Retinal pigment epithelial cell (primary cell): ENCODE data around the gene ADAT2.
A peak's percentile ranks its signal among the peaks of the same experiment; 100 is the strongest.

Source experiments
- DNase-seq: peaks from one replicate; pipeline ENCODE4 v3.0.0-alpha.2; 2010; ENCODE audit warnings: low read depth
- H3K4me3 ChIP-seq: 2 replicates; pipeline ENCODE4 v1.5.1; 2011; ENCODE audit warnings: mild to moderate bottlenecking, low read length, control low read depth, moderate library complexity
- TF ChIP-seq, protein P1 (sequence below): conservative IDR thresholded peaks from 2 replicates; pipeline ENCODE4 v1.5.1; 2011; ENCODE audit warnings: low read depth, low read length, control low read depth, inconsistent platforms

ADAT2 gene

DNA sequence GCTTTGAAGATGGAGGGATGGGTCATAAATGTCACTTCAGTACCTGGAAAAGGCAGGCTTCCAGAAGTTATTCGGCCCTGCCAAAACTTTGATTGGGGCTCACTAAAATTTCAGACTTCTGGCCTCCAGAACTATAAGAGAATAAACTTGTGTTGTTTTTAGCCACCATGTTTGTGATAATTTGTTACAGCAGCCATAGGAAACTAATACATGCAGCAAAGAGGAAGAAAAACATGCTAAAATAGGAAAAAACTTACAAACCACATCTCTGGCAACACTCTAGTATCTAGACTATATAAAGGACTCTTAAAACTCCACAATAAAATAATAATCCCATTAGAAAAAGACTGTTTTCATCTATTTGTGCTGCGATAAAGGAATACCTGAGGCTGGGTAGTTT lies 9.5 kb downstream of the ADAT2 start:
- H3K4me3 ChIP-seq = no peak overlapping the region
- TF ChIP-seq, protein P1, sequence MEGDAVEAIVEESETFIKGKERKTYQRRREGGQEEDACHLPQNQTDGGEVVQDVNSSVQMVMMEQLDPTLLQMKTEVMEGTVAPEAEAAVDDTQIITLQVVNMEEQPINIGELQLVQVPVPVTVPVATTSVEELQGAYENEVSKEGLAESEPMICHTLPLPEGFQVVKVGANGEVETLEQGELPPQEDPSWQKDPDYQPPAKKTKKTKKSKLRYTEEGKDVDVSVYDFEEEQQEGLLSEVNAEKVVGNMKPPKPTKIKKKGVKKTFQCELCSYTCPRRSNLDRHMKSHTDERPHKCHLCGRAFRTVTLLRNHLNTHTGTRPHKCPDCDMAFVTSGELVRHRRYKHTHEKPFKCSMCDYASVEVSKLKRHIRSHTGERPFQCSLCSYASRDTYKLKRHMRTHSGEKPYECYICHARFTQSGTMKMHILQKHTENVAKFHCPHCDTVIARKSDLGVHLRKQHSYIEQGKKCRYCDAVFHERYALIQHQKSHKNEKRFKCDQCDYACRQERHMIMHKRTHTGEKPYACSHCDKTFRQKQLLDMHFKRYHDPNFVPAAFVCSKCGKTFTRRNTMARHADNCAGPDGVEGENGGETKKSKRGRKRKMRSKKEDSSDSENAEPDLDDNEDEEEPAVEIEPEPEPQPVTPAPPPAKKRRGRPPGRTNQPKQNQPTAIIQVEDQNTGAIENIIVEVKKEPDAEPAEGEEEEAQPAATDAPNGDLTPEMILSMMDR = no peak
- no peak for DNase-seq

DNA sequence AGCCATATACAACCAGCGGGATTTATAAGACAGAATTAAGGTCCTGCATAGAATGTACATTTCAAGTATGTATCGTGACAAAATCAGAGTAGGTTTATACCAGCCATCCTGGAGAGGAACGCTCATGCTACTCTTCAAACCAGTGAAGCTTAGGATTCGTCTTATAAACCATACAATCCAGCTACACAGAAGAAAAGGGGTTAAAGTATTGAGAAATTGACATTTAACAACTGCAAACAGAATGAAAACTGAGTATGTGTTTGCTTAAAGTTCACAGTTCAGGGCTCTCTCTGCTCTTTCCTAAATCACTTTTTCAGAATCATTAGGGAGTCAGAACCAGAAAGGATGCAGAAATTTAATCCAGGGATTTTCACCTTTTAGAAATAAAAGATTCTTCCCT lies 17.9 kb downstream of the ADAT2 start:
- H3K4me3 ChIP-seq = no peak overlapping the region
- TF ChIP-seq, protein P1 = no peak
- DNase-seq = no peak

DNA sequence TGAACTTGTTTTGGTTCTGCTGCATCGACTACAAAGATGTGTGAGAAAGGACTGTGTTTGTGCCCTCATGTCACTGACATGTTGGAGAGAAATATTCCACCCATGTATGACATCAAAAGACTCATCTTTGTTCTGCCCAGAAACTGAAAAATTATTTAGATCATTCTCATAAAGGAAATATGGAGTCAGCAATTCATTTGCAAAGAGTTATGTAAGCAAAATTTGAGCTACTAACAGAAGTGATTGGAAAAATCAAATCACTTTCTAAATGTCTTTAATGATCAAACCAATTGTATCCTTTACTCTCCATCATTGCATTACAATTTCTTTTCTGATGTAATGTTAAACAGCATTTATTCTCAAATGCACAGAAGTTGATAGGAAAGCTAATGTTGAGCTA lies 19.3 kb downstream of the ADAT2 start:
- no peak for DNase-seq
- no peak overlapping the region for H3K4me3 ChIP-seq
- TF ChIP-seq, protein P1 = no peak

DNA sequence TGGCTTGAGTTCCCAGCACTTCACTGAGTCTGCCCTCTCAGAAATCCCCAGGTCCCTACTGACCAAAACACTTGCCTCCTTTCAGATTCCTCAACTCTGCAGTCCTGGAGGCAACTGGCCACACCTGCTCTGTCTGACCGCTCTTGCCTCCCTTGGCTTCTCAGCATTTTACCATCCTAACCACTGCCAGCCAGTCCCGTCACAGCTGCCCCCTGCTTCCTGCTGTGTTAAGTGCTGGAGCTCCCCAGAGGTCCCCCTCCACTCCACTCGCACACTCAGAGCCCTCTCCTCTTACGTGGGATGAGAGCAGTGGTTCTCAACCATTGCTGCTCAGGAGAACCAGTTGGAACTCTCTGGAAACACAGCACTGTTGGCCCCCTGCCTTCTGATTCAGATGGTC lies 20.5 kb downstream of the ADAT2 start:
- TF ChIP-seq, protein P1 = no peak
- DNase-seq = no peak
- H3K4me3 ChIP-seq = no peak overlapping the region

DNA sequence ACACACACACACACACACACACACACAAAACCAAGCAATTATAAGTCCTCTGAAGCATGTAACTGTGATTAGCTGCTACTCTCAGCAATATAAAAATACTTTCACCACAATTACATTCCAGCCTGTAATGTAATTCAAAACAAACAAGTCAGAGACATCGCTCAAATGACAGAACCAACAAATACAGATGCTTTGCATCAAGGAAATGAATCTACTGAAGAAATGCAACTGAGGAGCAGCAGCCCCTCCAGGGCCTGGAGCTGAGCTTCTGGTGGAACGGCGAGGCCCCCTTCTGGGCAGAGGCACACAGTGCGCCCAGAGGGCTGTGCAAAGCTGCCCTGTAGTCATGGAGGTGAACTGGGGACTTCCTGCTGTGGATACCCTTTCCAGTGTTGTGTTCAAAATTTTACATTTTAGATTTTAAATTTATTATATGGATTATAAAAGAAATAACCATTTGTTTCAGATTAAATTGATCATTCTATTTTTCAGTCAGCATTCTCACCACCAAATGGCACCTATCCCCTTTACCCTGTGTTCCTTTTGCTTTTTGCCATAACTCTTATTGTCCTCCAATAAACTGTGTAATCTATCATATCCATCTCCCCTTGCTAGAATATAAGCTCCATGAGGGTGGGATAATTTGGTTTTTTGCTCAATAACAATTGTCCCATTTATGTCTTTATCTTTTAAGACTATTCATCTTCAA lies 23.2 kb downstream of the ADAT2 start:
- H3K4me3 ChIP-seq = no peak overlapping the region
- DNase-seq = peak; percentile 44
- TF ChIP-seq, protein P1 = peak; percentile 100

DNA sequence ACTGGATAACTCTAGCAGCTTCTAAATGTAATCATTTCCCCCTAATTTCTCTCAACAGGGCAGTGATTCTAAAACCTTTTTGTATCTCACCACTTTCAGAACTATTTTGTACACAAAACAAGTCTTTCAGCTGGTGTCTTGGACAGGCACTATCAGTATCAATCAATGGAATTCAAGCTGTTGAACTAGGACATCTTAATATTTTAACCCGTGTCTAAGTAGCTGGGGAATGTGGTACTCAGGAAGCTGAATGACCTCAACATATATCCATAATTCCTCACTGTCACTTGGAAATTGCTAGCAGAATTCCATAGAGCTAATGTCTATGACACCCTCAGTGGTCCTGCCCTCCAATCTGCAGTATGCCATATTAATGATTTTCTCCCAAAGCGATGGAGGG lies 24.5 kb downstream of the ADAT2 start:
- TF ChIP-seq, protein P1 = no peak
- H3K4me3 ChIP-seq = no peak overlapping the region
- DNase-seq = no peak

DNA sequence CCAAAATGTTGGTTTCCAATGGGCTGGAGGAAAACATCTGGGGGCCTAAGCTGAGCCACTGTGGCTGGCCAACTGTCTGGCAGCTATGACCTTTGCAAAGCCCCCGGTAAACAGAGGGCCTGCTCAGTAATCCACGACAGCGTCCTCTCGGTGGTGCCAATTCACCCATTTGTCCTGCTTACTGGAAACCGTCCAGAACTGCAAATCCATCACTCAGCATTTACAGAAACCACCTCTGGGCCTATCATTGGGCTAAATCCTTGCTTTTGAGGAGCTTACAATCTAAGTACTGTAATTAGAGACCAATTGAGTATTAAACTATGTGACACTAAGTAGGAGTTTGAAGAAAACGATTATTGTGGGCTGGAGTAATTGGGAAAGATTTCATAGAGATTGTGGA lies 31.0 kb downstream of the ADAT2 start:
- peak; percentile 93 for DNase-seq
- H3K4me3 ChIP-seq = no peak overlapping the region
- TF ChIP-seq, protein P1 = no peak
